HPDE6-E6E7 (cell line): ENCODE results near the gene PAPPA2.
A peak's percentile ranks its signal among the peaks of the same experiment; 100 is the strongest.
"Not testable (repeated sequence)": the region's sequence is repeated elsewhere in the genome, so short reads cannot be mapped to it uniquely, and the experiment has no call there.

ENCODE experiments used
- DNase-seq: peaks from one replicate; pipeline ENCODE4 v3.0.0; 2011; ENCODE audit warnings: missing footprints; ENCODE audit errors: extremely low spot score

Gene PAPPA2

DNA sequence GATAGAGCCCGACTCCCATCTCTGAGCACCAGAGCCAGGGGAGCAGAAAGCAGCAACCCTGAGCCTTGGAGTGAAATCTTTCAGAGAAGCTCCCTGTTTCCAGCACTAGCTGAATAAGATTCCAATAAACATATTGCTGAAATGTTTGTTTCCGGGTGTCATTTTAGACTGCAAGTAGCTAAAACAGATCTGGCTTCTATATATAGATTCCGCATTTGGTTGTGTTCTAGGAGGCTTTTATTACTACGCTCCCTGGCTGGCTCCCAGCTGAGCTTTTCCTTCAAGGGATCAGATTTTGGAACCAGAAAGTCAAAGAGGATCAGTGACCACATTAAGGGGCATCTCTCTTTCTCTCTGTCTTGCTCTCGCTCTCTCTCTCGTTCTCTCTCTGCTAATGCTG is 88.2 kb downstream of the PAPPA2 start:
- DNase-seq = no peak

DNA sequence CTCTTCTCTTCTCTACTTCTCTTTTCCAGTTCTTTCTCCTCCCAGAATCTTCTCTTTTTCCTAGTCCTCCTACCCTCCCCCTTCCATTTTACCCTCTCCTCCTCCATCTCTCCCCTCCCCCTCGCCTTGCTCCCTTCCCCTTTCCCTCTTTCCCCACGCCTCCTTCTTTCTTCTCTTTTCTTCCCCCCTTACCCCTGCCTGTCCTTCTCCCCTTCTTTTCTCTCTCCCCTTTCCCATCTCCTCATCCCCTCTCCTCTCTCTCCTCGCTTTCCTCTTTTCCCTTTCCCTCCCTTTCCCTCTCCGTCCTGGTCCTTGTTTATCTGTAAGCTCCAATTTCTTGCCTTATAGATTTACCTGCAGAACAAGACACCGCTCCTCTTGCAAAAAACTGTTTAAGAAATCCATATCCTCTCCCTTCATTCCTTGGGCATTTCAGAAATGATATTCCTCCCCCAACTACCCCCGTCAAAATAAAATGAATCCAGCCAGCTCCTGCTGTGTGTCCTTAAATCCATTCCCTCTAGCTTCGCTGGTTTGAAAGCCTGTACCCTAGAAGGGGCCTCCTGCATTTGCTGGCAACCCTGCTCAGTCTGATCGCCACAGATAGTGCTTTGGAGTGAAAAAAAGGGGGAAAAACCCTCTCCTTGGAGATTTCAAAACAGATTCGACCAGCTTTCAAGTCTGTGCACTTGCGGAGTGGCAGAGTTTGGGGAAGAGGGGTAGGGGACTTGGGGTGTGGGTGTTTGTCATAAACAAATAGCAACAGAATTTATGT is 89.4 kb downstream of the PAPPA2 start:
- DNase-seq = no peak

DNA sequence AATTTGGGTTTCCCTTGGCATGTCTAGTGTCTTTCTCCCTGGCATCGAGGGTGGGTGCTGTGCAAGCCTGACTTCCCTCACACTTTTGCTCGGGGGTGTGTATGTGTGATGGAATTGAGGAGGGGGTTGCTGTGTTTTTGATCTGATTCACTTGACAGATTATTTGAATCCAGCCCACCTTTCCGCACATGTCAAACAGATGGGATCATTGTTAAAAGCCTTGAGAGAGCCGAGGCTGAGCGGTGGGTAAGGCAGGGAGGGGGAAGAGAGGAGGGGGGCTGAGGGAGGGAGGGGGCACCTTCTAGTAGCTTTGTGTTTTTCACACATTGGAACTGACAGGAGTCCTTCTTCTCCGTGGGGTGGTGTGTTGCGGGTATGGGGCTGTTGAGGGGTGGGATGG is 90.0 kb downstream of the PAPPA2 start:
- no peak for DNase-seq

DNA sequence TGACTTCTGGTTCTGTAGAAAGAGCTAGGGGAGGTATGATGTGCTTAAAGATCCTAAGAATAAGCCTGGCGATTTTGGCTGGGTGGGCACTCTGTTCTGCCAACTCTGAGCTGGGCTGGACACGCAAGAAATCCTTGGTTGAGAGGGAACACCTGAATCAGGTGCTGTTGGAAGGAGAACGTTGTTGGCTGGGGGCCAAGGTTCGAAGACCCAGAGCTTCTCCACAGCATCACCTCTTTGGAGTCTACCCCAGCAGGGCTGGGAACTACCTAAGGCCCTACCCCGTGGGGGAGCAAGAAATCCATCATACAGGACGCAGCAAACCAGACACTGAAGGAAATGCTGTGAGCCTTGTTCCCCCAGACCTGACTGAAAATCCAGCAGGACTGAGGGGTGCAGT is 93.3 kb downstream of the PAPPA2 start:
- no peak for DNase-seq

DNA sequence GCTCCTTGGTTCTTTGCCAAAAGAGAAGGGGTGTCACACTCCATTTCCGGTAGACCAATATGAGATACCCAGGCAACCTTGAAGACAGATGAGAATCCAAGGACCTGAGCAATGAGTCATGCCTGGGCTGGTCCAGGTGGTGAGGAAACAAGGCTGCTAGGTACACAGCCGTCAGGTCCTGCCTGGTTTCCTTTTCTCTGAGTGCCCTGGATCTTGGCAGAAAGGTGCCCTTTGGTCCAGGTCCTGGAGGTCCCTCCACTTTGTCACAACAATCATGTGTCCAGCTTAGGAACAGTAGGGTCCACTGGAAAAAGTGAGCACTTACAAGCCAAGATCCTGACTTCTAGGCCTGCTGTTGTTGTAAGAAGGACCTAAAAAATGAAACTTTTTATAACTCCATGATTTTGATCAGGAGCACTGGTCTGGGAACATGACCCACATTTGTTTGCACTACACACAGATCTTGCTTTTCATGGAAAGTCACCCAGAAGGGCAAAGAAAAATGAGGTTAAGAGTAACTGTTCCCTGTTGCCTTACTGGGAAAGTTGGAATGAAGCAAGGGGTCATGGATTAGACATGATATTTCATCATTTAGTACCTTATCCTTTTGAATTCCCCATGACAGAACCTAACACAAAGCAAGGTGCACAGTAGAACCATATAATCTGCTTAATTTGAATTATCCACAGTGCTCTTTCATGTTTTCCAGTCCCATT is 94.7 kb downstream of the PAPPA2 start:
- DNase-seq = no peak

DNA sequence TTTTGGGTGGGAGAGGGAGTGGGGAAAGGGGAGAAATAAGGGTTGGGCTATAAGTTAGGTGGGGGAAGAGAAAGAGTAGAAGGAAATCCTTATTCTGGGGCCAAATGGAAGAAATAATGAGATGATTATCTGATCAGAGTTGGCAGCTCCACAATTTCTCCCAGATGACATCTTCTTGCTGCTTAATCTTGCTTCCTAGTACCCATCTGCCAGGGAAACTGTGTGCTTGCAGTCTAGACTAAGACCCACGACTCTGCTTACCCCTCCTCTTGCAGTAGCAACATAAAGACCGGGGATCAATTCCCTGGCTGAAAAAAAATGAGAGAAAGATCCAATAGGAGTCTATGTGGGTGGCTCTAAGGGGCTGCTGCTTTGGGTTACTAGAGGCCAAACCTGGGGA is 95.6 kb downstream of the PAPPA2 start:
- DNase-seq = no peak

DNA sequence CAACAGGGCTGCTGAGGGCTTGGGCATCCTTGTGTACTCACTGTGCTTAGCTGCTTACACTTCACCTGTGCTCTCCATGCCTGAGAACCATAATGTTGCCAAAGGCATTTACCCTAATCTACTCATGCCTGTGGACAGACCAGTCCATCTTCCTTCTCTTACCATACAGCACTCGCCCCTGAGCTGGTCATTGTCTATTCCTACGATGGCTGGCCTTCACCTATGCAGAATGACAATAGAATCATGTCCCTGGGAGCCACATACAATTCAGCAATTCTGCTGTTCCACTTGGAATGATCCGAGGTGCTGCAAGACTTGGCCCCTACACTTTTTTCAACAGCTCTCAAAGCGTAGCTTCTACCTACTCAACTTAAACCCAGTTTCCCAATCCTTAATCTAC is 96.5 kb downstream of the PAPPA2 start:
- no peak for DNase-seq

DNA sequence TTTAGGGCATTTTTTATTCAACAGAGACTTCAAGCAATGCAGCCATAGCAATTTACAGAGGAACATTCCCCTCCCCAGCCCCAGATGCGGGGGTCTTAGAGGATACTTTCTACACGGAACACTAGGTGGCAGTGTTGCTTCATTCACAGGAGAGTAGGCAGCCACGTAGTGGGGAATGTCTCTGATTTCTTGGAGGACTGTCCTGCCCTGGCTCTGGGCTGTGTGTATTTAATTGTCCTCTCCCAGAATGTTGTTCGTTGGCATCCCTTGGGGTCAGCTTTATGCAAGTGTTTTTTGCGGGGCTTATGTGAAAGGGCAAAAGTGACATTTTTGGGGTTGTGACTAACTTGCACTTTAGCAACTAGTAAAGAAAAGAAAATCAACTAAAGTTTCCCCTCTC is 96.9 kb downstream of the PAPPA2 start:
- DNase-seq = peak; percentile 38

DNA sequence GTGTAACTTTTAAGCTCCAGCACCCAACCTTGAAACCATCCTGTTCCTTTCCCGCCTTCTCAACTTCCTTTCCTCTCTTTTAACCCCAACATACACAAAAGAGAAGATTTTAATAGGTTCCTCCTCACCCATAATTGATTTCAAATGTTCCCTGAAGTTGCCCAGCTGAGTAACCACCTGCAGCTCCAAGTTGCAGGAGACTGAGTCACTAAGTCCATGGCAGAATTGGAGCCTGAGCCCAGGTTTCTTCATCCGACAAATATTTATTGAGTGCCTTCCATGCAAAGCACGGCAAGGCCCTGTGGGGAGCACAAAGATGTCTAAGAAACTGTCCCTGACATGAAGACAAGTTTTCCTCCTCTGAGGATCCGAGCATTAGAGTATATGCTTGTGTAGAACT is 97.7 kb downstream of the PAPPA2 start:
- no peak for DNase-seq

DNA sequence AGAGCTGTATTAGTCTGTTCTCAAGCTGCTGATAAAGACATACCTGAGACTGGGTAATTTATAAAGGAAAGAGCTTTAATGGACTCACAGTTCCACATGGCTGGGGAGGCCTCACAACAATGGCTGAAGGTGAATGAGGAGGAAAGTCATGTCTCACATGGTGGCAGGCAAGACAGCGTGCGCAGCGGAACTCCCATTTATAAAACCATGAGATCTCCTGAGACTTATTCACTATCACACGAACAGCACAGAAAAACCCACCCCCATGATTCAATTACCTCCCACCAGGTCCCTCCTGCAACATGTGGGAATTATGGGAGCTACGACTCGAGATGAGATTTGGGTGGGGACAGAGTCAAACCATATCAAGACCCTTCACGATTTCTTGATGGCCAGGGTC is 98.8 kb downstream of the PAPPA2 start:
- not testable (repeated sequence) for DNase-seq

DNA sequence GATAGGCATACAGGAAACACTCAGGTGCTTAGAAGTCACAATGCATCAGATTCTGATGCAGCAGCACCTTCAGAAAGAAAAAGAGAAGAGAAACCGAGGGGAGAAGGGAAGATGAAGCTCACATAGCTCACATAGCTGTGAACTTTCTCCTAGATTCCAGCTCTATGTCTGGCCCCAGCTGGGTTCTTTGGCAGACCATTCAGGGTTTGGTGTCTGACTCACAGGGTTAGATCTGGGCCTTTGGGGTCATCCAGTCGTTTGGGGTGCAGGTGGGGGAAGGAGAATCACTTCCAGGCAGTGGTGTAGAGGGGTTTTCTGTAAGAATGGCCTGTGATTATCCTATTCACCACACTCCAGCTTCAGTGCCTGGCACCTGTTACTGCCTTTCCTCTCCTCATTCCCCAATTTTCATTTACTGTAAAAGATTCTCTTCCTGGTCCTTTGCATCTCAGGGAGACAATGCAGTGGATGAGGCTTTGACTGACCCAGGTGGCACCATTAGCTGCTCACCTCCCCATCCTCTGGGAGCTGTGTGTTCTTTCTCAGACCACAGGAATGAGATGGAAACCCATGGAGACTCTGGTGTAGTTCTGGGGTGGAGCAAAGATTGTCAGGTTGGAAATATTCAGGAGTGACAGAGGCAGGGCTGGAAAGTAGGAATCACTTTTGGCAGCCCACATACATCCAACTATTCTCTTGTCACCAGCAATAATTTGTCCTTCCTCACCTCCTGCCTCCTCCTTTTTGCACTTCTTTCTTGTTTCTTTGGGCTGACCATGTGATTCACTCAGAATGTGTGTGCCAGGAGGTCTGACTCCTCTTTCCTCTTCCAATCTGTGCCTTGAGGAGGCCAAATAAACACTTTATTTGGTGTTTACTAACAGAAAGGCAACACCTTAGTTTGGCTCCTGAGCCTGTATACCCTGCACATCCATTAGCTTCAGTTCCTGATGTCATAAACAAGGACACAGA is 103.3 kb downstream of the PAPPA2 start:
- DNase-seq = no peak

DNA sequence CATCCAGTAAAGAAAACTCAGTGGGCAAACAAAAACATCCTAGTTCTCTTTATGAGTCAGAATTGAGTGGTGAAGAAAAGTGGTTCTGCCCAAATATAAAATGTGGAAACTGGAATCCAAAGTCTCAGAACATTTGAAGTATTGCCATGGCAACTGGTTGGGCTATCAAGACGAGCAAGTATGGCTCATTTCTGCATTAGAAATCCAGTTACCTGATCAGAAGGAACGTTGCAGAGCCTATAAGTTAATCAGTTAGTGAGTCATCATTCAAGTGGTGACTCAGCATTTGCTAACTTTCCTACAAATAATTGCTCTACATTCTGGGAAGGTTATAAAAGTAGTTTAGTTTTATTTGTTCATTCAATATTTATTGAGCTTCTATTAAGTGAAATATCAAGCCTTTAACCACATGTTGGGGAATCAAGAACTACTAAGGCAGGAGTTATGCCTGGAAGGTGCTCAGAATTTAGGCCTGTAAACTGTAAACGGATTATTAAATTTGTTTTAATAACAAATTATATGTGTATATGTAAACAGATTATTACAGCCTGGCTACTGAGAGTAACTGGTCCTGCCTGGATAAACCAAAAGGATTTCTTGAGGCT is 104.3 kb downstream of the PAPPA2 start:
- no peak for DNase-seq

DNA sequence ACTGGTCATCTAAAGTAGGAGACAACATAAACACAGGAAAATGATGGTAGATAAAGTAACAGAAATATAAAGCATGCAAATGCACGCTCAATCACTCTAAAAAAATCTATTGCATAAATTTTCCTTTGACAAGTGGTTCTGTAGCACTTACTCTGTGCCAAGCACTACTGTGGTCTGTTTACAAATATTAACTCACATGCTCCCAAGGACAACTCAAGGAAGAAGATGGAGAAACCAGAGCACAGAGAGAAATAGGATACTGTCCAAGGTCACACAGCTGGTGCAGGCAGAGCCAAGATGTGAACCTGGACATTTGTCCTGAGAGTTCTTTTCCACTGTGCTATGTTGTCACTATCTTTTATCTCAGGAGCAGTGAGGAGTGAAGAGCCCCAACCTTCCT is 105.2 kb downstream of the PAPPA2 start:
- no peak for DNase-seq

DNA sequence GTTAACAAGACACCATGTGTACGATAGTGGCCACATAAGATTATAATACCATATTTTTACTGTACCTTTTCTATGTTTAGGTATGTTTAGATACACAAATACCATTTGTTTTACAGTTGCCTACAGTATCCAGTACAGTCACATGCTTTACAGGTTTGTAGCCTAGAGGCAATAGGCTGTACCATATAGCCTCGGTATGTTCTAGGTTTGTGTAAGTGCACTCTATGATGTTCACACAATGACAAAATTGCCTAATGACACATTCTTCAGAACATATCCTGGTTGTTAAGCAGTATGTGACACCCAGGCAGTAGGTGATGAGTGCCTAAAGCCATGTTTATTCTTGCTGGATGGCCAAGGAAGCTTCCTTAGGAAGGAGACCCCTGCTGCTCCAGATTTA is 111.8 kb downstream of the PAPPA2 start:
- DNase-seq = no peak

DNA sequence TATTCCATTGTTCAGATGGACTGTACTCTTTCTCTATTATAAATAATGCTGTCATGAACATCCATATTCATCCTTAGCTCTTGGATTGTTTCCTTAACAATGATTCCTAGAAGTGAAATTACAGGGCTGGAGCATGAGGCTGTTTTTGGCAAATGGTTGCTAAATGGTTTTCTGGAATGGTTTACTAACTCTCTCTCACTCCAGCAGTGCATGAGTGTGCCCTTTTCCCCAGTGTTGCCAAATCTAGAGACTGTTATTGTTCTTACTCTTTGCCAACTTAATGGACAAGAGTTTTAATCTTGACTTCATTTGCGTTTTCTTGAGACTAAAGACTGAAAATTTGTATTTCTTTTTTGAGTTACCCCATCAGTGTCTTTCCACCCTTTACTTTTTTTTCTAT is 113.0 kb downstream of the PAPPA2 start:
- DNase-seq = no peak

DNA sequence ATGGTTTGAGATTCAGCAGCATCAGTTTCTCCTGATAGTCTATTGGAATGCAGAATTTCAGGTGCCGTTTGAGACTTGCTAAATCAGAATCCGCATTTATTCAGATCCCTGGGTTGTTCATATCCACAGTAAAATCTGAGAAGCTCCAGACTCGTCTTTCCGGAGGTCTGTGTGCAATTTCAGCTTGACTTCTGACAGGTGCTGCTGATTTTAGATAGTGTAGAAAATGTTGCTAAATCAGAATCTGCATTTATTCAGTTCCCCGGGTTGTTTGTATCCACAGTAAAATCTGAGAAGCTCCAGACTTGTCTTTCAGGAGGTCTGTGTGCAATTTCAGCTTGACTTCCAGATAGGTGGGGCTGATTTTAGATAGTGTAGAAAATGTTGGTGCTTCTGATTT is 113.7 kb downstream of the PAPPA2 start:
- no peak for DNase-seq

DNA sequence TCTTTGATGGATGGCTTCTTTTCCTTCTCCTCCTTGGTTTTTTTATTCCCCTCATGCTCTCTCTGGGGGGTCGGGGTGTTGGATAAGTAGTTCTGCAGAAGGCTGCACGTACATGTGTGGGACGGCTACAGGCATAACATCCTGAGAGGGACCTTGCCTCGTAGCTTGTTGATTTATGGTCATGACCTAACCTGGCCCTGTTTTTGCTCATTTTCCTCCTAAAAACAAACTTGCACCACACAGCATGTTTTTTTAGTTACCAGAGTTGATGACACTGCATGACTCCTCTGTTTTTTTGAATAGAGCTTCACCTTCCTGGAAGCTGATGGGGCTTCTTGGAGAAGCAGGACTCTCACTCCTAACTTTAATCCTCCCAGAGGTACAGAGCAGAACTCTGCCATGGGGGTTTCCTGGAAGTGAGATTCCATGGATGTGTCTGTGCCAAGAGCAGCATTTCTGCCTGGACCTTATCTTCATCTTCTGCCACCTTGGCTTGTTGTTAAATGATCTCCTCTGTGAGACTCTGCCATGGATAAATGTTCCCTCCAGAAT is 114.7 kb downstream of the PAPPA2 start:
- DNase-seq = no peak

DNA sequence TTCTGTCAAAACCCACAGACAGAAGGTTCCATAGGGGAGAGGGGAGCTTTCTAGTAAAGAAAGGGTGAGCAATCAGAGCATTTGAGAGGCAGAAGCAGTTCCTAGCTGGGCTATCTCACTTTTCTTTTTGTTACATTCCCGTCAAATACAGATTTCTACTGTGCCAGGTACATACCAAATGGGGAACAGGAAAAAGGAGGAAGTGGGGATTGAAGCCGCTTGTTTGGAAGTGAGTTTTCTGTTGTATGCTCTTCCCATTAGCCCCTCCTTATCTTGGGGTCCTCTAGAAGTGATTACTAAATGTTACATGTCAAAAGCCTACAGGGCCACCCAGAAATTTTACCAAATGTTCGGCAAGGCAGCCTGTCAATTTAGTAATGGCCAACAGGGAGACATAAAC is 116.1 kb downstream of the PAPPA2 start:
- no peak for DNase-seq

DNA sequence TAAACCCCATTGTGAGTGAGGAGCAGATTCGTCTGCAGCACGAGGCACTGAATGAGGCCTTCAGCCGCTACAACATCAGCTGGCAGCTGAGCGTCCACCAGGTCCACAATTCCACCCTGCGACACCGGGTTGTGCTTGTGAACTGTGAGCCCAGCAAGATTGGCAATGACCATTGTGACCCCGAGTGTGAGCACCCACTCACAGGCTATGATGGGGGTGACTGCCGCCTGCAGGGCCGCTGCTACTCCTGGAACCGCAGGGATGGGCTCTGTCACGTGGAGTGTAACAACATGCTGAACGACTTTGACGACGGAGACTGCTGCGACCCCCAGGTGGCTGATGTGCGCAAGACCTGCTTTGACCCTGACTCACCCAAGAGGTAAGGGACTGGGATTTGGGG is 132.2 kb downstream of the PAPPA2 start:
- no peak for DNase-seq

DNA sequence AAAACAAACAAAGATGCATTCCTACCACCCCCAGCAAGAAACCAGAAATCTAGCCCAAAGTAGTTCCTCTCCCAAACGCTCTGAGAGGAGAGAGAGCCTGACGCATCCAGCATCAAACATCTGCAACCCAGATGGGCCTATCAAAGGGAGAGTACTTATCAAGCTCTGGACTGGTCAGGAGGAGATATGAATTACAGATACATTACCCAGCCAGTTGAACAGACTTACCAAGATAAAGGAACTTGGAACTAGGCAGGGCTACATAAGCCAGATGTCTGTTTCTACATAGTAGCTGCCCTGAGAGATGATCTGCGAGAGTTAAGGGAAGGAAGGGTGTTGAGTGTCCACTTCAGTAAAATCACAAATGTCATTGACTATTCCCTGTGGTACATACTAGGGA is 138.4 kb downstream of the PAPPA2 start:
- DNase-seq = no peak

DNA sequence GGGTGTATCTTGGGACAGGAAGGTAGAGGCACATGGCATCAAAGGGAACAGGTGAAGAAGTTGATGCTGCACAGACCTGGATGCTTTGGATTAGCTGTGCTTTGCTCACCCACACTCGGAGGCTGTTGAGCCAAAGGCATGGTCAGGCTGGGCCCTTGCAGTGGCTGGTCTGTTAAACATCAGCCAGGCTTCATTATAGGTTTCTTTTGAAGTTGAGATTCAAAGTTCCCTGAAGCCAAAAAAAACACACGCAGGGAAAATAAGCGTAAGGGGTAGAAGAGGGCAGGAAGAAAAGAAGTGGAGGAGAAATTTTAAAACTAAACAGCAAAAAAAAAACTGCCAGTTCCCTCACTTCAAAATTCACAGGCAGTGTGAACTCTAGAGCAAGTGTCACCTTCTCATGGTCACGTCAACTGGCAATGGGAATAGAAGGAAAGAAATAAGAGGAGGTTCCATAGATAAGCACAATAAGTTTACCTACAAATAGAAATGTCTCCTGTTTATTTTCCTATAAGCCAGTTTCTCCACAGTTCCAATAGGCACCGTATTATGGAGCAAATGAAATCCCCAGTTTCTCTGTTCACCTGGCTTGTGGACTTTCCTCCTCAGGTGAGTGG is 139.5 kb downstream of the PAPPA2 start:
- DNase-seq = no peak
